GM19467 (cell line): ENCODE measurements around the gene ZNF600.
"Not testable (repeated sequence)": the region's sequence is repeated elsewhere in the genome, so short reads cannot be mapped to it uniquely, and the experiment has no call there.

Experiments
- ATAC-seq: cut with Tn5 transposase; IDR thresholded peaks from one replicate; pipeline ENCODE4 v1.9.1; 2021; ENCODE audit warnings: mild to moderate bottlenecking, moderate library complexity; ENCODE audit not compliant: unreplicated experiment

Gene ZNF600

DNA sequence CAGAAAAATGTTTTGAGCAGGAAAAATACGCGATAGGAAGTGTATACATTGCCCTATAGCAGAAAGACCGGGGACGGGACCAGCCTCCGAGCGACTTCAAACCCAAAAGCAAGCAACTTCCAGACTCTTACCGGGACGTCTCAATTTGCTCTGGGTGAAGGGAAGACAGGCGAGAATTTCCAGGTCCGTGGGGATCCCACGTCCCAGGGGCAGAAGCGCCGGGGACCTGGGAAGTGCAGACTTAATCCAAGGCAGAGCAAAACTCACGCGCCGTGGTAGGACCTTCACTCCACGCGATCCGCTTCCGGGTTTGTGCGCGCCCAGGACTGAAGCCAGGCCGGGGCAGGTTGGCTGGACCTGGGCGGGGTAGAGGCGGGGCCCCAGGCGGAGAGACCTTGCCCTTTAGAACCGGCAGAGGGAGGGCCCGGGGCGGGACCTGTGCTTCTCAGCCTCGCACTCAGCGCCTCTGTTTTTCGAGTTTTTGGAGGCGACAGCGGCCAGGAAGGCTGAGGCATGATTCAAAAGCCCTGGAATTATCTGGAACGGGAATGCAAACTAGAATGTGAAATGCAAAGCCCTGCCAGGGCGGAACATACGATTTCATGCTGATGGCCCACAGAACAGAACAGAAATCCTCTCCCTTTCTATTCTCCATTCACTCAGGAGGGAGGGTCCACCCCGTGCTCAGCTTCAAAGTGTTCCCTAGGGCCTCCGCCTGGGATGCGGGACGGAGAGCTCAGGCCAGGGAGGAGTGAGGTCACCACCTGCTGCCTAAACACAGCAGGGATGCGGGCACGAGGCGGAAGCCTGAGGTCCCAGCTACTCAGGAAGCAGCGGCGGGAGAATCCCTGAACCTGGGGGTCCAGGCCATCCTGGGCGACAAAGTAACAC lies at the start of gene ZNF600:
TSS of gene ZNF600 (minus strand) at position 328 of the 891 bp plus-strand sequence. CDS start 7,903 bp downstream, outside the sequence.
- peak; percentile 93 for ATAC-seq

DNA sequence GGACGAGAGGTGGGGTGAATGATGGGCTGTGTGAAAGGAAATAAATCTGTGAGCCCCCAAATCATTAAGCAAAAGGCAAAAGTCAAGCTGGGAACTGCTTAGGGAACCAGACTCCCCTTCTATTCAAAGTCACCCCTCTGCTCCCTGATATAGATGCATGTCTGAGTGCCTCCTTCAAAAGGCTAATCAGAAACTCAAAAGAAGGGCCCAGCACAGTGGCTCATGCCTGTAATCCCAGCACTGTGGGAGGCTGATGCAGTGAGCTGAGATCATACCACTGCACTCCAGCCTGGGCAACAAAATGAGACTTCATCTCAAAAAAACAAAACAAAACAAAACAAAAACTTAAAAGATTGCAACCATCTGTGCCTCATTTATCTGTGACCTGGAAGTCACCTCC lies 47.7 kb upstream of the ZNF600 start:
- not testable (repeated sequence) for ATAC-seq

DNA sequence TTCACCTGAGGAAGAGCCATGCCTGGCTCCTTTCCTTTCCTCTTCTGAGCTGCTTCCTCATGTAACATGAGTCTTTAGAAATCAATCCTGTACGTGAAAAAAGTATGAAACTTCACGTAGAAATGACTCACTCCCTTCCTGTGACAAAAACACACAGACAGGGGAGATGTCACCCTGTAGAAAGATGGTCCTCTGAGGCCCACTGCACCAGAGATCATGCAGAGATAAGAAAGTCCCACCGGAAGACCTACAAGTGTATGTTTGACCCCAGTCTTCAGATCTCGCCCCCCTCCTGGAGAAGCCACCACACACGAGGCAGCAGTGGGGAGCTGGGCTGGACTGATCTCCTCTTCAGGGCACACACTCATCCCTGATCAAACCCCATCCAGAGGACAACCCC lies 47.0 kb upstream of the ZNF600 start:
- not testable (repeated sequence) for ATAC-seq

DNA sequence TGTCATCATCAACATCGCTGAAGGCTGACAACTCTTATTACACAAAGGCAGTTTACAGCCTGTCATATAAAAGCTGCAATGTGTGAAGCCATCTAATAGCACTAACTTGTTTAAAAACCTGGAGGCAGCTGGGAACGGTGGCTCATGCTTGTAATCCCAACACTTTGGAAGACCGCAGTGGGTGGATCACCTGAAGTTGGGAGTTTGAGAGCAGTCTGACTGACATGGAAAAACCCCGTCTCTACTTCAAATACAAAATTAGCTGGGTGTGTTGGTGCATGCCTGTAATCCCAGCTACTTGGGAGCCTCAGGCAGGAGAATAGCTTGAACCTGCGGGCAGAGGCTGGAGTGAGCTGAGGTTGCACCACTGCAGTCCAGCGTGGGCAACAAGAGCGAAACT lies 43.3 kb upstream of the ZNF600 start:
- not testable (repeated sequence) for ATAC-seq

DNA sequence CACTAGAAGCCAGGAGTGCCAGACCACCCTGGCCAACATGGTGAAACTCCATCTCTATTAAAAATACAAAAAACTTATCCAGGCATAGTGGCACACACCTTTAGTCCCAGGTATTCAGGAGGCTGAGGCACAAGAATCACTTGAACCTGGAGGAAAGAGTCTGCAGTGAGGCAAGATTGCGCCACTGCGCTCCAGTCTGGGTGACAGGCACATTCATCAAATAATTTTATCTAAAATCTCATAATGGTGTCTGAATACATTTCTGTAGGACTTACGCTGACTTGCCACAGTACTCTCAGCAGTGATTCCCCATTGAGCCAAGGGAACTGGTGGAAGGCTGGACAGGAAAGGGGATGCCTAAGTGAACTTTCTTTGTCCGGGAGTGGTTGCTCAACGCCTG lies 39.2 kb upstream of the ZNF600 start:
- ATAC-seq = no peak

DNA sequence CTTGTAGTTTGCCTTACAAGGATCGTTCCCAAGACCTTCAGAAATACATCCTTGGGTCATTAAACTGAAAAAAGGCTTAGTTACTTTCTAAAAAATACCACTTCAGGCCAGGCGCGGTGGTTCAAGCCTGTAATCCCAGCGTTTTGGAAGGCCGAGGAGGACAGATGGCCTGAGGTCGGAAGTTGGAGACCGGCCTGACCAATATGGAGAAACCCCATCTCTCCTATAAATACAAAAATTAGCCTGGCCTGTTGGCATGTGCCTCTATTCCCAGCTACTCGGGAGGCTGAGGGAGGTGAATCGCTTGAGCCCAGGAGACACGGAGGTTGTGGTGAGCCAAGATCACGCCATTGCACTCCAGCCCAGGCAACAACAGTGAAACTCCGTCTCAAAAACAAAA lies 37.1 kb upstream of the ZNF600 start:
- no peak for ATAC-seq

DNA sequence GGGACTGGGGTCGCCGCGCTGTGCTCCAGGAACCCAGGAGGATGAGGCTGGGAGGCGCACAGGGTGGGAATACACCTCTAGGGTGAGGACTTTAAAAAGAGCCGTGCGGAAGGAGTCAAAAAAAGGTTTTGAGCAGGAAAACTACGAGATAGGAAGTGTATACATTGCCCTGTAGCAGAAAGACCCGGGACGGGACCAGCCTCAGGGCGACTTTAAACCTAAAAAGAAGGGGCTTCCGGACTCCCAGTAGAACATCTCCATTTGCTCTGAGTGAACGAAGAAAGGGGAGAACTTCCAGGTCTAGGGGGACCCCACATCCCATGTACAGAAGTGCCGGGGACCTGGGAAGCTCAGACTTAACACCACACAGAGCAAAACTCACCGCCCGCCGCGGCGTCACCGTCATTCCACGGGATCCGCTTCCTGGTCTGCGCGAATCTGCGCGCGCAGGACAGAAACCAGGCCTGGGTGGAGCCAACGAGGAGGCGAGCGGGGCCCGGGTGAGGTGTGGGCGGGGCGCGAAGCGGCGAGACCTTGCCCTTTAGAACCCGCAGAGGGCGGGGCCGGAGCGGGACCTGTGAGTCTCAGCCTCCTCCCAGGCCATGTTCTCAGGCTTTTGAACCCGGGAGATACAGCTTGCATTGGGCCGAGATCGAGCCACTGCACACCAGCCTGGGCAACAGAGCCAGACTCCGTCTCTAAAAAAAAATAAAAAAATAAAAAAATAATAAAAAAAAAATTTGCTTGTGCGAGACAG lies 34.8 kb upstream of the ZNF600 start, which contains the start of gene ZNF28:
TSS of gene ZNF28 (minus strand) at position 430 of the 757 bp plus-strand sequence. CDS start 3,675 bp downstream, outside the sequence.
- peak; percentile 97 for ATAC-seq

DNA sequence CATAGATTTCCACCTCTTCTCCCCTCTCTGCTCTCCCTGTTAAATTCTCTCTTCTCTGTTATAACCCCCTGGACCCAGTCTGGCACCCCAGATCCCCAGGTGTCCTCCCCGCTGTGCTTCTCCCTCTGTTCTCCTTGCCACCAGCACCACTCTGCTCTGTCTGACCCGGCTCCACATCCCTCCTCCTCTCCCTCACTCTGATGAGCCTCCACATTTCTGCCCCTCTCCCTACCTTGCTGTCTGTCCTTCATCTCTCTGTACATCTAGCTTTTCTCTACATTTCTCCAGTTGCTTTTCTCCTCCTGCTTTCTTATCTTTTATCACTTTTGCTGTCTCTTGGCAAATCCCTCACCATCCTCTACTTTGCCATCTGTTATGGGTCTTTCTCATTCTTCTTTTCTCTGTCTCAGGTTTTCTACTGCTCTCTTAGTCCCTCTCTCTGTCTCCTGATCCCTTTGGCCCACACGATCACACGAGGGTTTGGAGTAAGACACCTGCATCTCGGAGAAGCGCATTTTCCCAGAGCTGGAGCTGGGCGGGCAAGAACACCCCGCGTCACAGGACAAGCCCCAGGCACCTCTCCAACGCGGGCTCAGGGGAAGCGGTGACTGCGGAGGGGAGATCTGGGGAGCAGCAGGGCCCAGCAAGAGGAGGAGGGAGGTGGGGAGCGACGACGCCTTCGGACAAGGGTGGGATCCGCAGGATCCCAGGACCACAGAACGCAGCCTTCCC lies 34.0 kb upstream of the ZNF600 start:
- peak; percentile 33 for ATAC-seq

DNA sequence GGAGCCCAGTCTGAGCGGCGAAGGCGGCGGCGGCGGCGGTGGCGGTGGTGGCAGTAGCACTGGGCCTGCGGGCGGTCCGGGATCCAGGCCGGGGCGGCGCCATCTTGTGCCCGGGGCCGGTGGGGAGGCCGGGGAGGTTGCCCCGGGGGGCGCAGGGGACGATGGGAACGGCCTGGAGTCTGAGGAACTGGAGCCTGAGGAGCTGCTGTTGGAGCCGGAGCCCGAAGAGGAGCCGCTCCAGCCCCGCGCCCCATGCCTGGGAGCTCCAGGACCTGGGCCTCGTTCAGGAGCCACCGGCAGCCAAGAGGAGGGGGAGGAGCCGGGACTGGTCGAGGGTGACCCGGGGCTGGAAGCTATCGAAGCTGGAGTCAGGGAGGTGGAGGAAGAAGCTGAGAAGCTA lies 23.2 kb upstream of the ZNF600 start:
- no peak for ATAC-seq

DNA sequence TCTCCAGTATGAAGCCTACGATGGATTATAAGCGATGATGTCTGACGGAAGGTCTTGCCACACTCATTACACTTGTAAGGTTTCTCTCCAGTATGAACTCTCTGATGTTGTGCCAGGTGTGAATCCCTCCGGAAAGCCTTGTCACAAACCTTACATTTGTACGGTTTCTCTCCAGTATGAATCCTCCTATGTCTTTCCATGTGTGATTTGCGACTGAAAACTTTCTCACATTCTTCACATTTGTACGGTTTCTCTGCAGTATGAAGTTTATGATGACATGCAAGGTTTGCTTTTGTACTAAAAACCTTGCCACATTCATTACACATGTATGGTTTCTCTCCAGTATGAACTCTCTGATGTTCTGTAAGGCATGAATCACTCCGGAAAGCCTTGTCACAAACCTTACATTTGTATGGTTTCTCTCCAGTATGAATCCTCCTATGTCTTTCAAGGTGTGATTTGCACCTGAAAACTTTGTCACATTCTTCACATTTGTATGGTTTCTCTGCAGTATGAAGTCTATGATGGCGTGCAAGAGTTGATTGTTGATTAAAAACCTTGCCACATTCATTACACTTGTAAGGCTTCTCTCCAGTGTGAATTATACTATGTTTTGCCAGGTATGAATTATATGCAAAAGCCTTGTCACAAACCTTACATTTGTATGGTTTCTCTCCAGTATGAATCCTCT lies 13.5 kb upstream of the ZNF600 start:
- ATAC-seq = not testable (repeated sequence)

DNA sequence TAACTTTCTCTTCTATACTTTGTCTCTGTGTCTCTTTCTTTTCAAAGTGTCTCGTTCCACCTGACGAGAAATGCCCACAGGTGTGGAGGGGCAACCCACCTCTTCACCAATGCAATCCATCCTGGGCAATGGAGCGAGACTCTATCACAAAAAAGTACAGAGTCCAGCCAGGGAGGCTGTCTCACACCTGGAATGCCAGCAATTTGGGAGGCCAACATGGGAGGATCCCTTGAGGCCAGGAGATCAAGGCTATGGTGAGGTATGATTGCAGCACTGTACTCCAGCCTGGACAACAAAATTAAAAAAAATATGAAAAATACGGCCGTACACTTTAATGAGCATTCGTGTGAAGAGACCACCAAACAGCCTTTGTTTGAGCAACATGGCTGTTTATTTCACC lies 2.8 kb upstream of the ZNF600 start:
- ATAC-seq = no peak

DNA sequence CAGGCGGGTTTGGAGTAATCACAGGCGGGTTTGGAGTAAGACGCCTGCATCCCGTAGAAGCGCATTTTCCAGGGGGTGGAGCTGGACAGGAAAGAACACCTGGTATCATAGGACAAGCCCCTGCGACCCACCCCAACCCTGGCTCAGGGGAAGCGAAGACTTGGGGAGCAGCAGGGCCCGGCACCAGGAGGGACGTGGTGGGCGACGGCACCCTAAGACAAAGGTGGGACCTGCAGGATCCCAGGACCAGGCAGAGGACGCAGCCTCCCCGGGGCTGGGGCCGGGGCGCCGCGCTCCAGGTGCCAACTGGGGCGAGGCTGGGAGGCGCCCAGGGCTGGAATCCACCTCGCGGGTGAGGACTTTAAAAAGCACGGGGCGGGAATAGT lies 520 bp downstream of the ZNF600 start:
- ATAC-seq = no peak

DNA sequence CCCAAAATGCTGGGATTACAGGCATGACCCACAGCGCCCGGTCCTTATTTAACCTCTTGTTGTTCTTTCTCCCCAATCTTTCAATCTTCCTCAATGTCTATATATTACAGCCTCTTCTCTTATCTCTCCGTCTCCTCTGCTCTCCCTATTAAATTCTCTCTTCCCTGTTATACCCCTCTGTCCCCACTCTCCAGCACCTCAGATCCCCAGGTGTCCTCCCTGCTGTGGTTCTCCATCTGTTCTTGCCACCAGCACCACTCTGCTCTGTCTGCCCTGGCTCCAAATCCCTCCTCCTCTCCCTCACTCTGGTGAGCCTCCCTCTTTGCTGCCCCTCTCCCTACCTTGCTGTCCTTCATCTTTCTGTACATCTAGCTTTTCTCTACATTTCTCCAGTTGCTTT lies 1.1 kb downstream of the ZNF600 start:
- ATAC-seq = no peak

DNA sequence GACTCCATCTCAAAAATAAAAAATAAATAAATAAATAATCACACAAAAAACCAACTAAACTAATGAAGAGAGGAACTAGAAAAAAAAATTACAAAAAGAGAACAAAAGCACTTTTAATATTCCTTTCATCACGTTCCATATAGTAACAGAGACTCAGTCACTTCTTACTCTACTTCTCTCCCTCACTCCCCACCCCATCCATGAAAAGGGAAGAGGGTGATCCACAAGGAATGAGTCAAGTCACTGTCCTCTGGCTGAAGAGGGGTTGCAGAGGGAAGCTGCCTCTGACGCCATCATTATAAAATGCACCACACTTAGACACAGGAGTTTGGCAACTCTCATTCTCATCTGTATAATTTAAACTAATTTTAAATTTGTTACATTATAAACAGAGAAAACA lies 3.7 kb downstream of the ZNF600 start:
- not testable (repeated sequence) for ATAC-seq

DNA sequence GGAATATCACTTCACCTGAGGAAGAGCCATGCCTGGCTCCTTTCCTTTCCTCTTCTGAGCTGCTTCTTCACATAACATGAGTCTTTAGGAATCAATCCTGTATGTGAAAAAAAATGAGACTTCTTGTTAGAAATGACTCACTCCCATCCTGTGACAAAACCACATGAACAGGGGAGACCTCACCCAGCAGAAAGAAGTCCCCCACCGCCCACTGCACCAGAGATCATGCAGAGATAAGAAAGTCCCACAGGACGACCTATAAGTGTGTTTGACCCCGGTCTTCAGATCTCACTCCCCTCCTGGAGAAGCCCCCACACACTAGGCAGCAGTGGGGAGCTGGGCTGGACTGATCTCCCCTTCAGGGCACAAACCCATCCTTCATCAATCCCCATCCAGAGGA lies 7.8 kb downstream of the ZNF600 start:
- ATAC-seq = no peak

DNA sequence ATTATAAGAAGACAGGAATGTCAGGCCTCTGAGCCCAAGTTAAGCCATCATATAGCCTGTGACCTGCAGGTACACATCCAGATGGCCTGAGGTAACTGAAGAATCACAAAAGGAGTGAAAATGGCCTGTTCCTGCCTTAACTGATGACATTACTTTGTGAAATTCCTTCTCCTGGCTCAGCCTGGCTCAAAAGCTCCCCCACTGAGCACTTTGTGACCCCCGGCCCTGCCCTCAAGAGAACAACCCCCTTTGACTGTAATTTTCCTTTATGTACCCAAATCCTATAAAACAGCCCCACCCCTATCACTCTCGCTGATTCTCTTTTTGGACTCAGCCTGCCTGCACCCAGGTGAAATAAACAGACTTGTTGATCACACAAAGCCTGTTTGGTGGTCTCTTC lies 30.1 kb downstream of the ZNF600 start:
- not testable (repeated sequence) for ATAC-seq

DNA sequence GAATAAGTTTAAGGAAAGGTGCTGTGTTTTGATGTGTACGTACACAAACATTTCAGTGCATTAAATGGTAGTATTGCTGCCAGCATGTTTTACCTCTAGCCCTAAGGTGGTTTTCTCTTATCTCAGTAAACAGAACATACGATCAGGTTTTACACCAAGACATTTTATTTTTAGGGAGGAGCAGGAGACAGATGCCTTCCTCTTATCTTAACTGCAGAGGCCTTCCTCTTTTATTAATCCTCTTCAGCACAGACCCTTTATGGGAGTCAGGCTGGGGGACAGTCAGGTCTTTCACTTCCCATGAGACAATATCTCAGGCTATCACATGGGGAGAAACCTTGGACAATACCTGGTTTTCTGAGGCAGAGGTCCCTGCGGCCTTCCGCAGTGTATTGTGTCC lies 36.8 kb downstream of the ZNF600 start:
- ATAC-seq = no peak

DNA sequence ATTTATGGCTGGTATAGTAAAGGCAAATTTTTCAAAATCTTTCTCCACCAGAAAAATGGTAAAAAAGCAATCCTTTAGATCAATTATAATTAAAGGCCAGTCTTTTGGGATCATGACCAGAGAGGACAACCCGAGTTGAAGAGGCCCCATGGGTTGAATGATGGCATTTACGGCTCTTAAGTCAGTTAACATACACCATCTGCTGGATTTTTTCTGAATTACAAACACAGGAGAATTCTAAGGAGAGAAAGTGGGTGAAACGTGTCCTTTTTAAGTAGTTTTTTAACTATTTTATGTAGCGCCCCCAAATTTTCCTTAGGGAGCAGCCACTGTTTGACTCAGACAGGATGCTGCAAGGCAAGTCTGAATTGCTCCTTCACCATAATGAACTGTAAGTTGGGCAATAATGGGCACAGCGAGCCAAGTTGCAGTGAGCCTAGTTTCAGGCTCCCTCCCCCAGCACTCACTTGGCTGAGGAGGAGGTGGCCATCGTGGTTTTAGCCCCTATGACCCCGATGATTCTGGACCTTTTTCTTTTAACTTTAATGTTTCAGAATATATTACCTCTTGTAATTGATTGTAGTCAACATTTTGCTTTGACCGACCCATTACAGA lies 38.1 kb downstream of the ZNF600 start:
- no peak for ATAC-seq

DNA sequence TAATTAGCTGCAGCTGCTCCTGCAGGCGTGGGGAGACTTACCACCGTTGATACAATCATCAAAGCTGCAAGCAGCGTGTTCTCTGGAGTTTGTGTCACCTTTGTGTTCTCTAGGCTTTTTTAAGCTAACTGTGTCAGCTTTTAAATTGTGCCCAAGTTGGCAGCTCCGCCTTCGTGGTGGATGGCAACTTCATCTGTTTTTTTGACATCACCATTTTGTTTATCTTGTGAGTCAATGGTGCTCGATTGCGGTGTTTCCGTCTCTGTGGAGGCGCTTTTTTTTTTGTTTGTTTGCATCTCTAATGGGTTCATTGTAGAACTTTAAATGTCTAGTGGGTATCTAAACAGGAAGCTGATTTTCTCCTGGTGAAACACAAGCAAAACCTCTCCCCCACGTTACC lies 40.7 kb downstream of the ZNF600 start:
- not testable (repeated sequence) for ATAC-seq

DNA sequence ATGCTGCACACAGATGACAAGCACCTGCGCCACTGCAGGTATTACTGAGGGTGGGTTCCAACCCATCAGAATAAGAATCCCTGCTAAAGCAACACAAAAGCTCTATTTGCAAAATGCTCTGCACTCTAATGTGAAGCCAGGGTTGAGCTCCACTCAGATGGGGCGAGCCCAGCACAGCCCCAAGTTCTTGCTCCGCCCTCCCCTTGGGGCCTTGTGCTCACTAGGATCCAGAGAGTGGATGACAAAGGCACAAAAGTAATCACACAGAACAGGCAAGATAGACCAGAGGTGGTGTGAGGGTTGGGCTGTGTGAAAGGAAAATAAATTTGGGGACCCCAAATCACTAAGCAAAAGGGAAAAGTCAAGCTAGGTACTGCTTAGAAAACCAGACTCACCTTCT lies 43.5 kb downstream of the ZNF600 start:
- ATAC-seq = no peak
